H9 (cell line): ENCODE measurements around the gene CA7. TPM values are rescaled to one million over a fixed set of nuclear protein-coding genes. Genes with fewer than 3 reads are reported as not detected.

Experiments
- DNase-seq: peaks from one replicate; pipeline ENCODE4 v3.0.0-alpha.2; 2017
- H2AFZ ChIP-seq: one replicate; pipeline ENCODE4 v1.6.1; 2013; ENCODE audit warnings: mild to moderate bottlenecking, low read length, control low read depth, moderate library complexity
- H2AK5ac ChIP-seq: 2 replicates; pipeline ENCODE4 v1.6.1; 2013; ENCODE audit warnings: low read length, control low read depth, mixed read lengths; ENCODE audit not compliant: insufficient read length
- H2BK120ac ChIP-seq: one replicate; pipeline ENCODE4 v1.6.1; 2013; ENCODE audit warnings: low read depth, mild to moderate bottlenecking, low read length, control low read depth, inconsistent platforms; ENCODE audit not compliant: poor library complexity, severe bottlenecking
- H2BK12ac ChIP-seq: 2 replicates; pipeline ENCODE4 v1.6.1; 2013; ENCODE audit warnings: low read length, control low read depth, mixed read lengths, low read depth; ENCODE audit not compliant: insufficient read length
- H2BK15ac ChIP-seq: 2 replicates; pipeline ENCODE4 v1.6.1; 2013; ENCODE audit warnings: low read depth, low read length, control low read depth
- H2BK20ac ChIP-seq: one replicate; pipeline ENCODE4 v1.6.1; 2013; ENCODE audit warnings: low read depth, mild to moderate bottlenecking, low read length, control low read depth, inconsistent platforms; ENCODE audit not compliant: poor library complexity, severe bottlenecking
- H2BK5ac ChIP-seq: 2 replicates; pipeline ENCODE4 v1.6.1; 2013; ENCODE audit warnings: low read length, control low read depth, mixed read lengths; ENCODE audit not compliant: insufficient read length
- H3K14ac ChIP-seq: 2 replicates; pipeline ENCODE4 v1.6.1; 2013; ENCODE audit warnings: low read length, control low read depth; ENCODE audit not compliant: insufficient read depth
- H3K18ac ChIP-seq: 2 replicates; pipeline ENCODE4 v1.6.1; 2013; ENCODE audit warnings: low read depth, mild to moderate bottlenecking, mixed read lengths, low read length, control low read depth; ENCODE audit not compliant: insufficient read length
- H3K23ac ChIP-seq: 2 replicates; pipeline ENCODE4 v1.6.1; 2013; ENCODE audit warnings: low read length, control low read depth, mixed read lengths, low read depth; ENCODE audit not compliant: insufficient read length
- H3K23me2 ChIP-seq: 2 replicates; pipeline ENCODE4 v1.6.1; 2013; ENCODE audit warnings: low read depth, mild to moderate bottlenecking, mixed read lengths, low read length, control low read depth; ENCODE audit not compliant: insufficient read length, poor library complexity, severe bottlenecking
- H3K27ac ChIP-seq: 2 replicates; pipeline ENCODE4 v1.5.1; 2013; ENCODE audit warnings: low read length, control low read depth, mixed read lengths, low read depth; ENCODE audit not compliant: insufficient read length
- H3K27me3 ChIP-seq: 2 replicates; pipeline ENCODE4 v1.6.1; 2013; ENCODE audit warnings: low read length, control low read depth, inconsistent platforms; ENCODE audit not compliant: insufficient read depth
- H3K4ac ChIP-seq: 2 replicates; pipeline ENCODE4 v1.6.1; 2013; ENCODE audit warnings: low read depth, mild to moderate bottlenecking, control low read depth, inconsistent platforms, low read length, moderate library complexity
- H3K4me1 ChIP-seq: 2 replicates; pipeline ENCODE4 v1.6.1; 2013; ENCODE audit warnings: low read length, control low read depth, inconsistent platforms; ENCODE audit not compliant: insufficient read depth
- H3K4me2 ChIP-seq: 2 replicates; pipeline ENCODE4 v1.6.1; 2013; ENCODE audit warnings: low read length, control low read depth, mixed read lengths; ENCODE audit not compliant: insufficient read length, insufficient read depth
- H3K56ac ChIP-seq: 2 replicates; pipeline ENCODE4 v1.6.1; 2013; ENCODE audit warnings: low read depth, mild to moderate bottlenecking, mixed read lengths, low read length, control low read depth; ENCODE audit not compliant: insufficient read length
- H3K79me1 ChIP-seq: 2 replicates; pipeline ENCODE4 v1.6.1; 2013; ENCODE audit warnings: low read depth, mild to moderate bottlenecking, moderate library complexity, low read length, control low read depth, inconsistent platforms; ENCODE audit not compliant: insufficient read depth, poor library complexity, severe bottlenecking
- H3K79me2 ChIP-seq: 2 replicates; pipeline ENCODE4 v1.6.1; 2013; ENCODE audit warnings: low read length, control low read depth, inconsistent platforms; ENCODE audit not compliant: insufficient read depth
- H3K9ac ChIP-seq: 2 replicates; pipeline ENCODE4 v1.6.1; 2013; ENCODE audit warnings: low read length, control low read depth, mixed read lengths; ENCODE audit not compliant: insufficient read length; ENCODE audit errors: extremely low read depth
- H3K9me3 ChIP-seq: one replicate; pipeline ENCODE4 v1.6.1; 2013; ENCODE audit warnings: low read depth, low read length, inconsistent platforms; ENCODE audit not compliant: control insufficient read depth
- H3T11ph ChIP-seq: one replicate; pipeline ENCODE4 v1.6.1; 2013; ENCODE audit warnings: mild to moderate bottlenecking, low read length, control low read depth, inconsistent platforms
- H4K20me1 ChIP-seq: one replicate; pipeline ENCODE4 v1.6.1; 2013; ENCODE audit not compliant: control insufficient read depth, insufficient read length, insufficient read depth
- H4K5ac ChIP-seq: 2 replicates; pipeline ENCODE4 v1.6.1; 2013; ENCODE audit warnings: low read depth, mild to moderate bottlenecking, mixed read lengths, low read length, control low read depth; ENCODE audit not compliant: insufficient read length
- H4K8ac ChIP-seq: replicated peaks from 2 replicates; pipeline ENCODE4 v1.6.1; 2013; ENCODE audit warnings: low read length, control low read depth, mixed read lengths, low read depth; ENCODE audit not compliant: insufficient read length
- H4K91ac ChIP-seq: 2 replicates; pipeline ENCODE4 v1.6.1; 2013; ENCODE audit warnings: low read depth, mild to moderate bottlenecking, moderate library complexity, mixed read lengths, low read length, control low read depth; ENCODE audit not compliant: insufficient read length
- H3K27ac Mint-ChIP-seq, 3 experiments: 2 replicates in 2 of 3; 3 replicates in 1 of 3; pipeline ENCODE4 v1.8.0; 2020 to 2021; ENCODE audit warnings: mixed read lengths in 3 of 3, mild to moderate bottlenecking in 1 of 3, moderate library complexity in 1 of 3
- H3K27me3 Mint-ChIP-seq: 2 replicates; pipeline ENCODE4 v1.8.0; 2021; ENCODE audit warnings: low read depth, mild to moderate bottlenecking, moderate library complexity, mixed read lengths
- H3K36me3 Mint-ChIP-seq, 3 experiments: 2 replicates in 2 of 3; 3 replicates in 1 of 3; pipeline ENCODE4 v1.8.0; 2020 to 2021; ENCODE audit warnings: low read depth in 3 of 3, mixed read lengths in 3 of 3; ENCODE audit not compliant: insufficient read depth in 1 of 3
- H3K4me1 Mint-ChIP-seq, 2 experiments: 2 replicates each; pipeline ENCODE4 v1.8.0; 2020; ENCODE audit warnings: mixed read lengths in 2 of 2
- H3K4me3 Mint-ChIP-seq, 2 experiments: 2 replicates in 1 of 2; 3 replicates in 1 of 2; pipeline ENCODE4 v1.8.0; 2020 to 2021; ENCODE audit warnings: mild to moderate bottlenecking in 2 of 2, mixed read lengths in 2 of 2, moderate library complexity in 1 of 2
- H3K9me3 Mint-ChIP-seq, 2 experiments: 2 replicates in 1 of 2; 3 replicates in 1 of 2; pipeline ENCODE4 v1.8.0; 2020; ENCODE audit warnings: mild to moderate bottlenecking in 2 of 2, mixed read lengths in 2 of 2, moderate library complexity in 1 of 2
- WGBS: extraction: QIAGEN DNeasy Blood & Tissue Kit; methylation state at CpG from one replicate; pipeline ENCODE4 v1.1.7; 2013; ENCODE audit warnings: missing lambda C conversion rate, low lambda C conversion rate, mixed read lengths; ENCODE audit not compliant: insufficient read length; ENCODE audit errors: extremely low coverage; 5-methylcytosine and 5-hydroxymethylcytosine counted together
- total RNA-seq: library from RNA; stranded (reverse); gene quantifications from 2 replicates; pipeline ENCODE4 v1.2.1, GENCODE V29; 2021
- TF ChIP-seq, protein P1 (sequence below): fragments of 200-600 bp; sonication (generic); conservative IDR thresholded peaks from 3 replicates; pipeline ENCODE4 v1.8.0; 2021; ENCODE audit warnings: antibody characterized with exemption, mild to moderate bottlenecking

CA7 gene
- total RNA-seq, 1 experiment from 2014 or later: 0.81 TPM

DNA sequence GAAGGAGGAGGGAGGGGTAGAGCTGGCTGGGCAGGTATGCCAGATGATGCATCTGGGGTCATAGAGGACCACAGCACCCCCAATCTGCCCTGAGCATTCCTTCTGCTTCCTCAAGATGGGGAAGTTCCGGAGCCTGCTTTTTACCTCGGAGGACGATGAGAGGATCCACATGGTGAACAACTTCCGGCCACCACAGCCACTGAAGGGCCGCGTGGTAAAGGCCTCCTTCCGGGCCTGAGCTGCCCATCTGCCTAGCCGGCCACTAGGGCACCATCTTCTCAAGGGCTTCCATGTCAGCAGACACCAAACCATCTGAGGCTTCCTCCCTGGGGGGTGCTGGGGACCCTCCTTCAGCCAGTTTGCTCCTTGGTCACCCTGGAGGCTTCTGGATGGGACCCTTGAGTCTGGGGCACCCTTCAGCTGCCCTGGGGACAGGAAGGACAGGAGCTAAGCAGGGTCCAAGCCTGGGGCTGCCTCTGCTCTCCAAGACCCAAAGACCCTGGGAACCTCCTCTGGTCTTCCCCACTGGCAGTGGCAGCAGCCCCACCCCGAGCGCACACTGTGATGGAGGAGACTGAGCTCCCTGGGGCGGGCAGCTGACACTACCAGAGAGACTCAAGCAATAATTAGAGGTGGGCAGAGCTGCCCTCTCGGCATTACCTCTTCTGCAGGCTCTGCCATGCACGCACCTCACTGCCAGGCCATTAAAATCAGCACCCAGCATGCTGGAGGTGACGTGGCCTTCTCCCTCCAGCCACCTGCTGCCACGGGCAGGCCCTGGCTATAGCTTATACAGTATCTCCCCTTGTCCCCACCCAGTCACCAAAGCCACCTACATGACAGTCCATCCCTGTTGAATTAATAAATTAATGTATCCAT, 9.3 kb downstream of the CA7 start:
- no peaks in the 10 kb centered on the region for H4K20me1 ChIP-seq
- Mint-ChIP-seq H3K27me3 (peaks cover 8% of the 10 kb centered on the region), H3K36me3 (no peaks in the 10 kb centered on the region), H3K9me3 (no peaks in the 10 kb centered on the region), H3K4me1 (no peaks in the 10 kb centered on the region), H3K4me3 (no peak overlapping the region), H3K27ac (no peak overlapping the region)
- H3K27me3 ChIP-seq: no peaks in the 10 kb centered on the region; the same call in 1 of the 2 replicates
- no peaks in the 10 kb centered on the region for H3K9me3 ChIP-seq
- no peak overlapping the region for H2BK15ac ChIP-seq
- no peaks in the 10 kb centered on the region for H3K23me2 ChIP-seq
- no peak overlapping the region for H3K9ac ChIP-seq
- DNase-seq: no peak
- H3K18ac ChIP-seq: no peak overlapping the region
- H2BK20ac ChIP-seq: no peak overlapping the region
- no peak overlapping the region for H2BK120ac ChIP-seq
- no peak overlapping the region for H2AK5ac ChIP-seq
- H3K4ac ChIP-seq: no peak overlapping the region
- H3K23ac ChIP-seq: no peak overlapping the region
- H4K5ac ChIP-seq: no peak overlapping the region
- H3K14ac ChIP-seq: no peak overlapping the region
- H3K56ac ChIP-seq: no peak overlapping the region
- H3K79me1 ChIP-seq: no peaks in the 10 kb centered on the region
- no peak overlapping the region for H2BK12ac ChIP-seq
- no peak overlapping the region for H2AFZ ChIP-seq
- no CpG with 5 or more reads among the region's 15 CpGs for WGBS
- no peaks in the 10 kb centered on the region for H3K4me1 ChIP-seq
- no peak overlapping the region for H2BK5ac ChIP-seq
- TF ChIP-seq, protein P1, sequence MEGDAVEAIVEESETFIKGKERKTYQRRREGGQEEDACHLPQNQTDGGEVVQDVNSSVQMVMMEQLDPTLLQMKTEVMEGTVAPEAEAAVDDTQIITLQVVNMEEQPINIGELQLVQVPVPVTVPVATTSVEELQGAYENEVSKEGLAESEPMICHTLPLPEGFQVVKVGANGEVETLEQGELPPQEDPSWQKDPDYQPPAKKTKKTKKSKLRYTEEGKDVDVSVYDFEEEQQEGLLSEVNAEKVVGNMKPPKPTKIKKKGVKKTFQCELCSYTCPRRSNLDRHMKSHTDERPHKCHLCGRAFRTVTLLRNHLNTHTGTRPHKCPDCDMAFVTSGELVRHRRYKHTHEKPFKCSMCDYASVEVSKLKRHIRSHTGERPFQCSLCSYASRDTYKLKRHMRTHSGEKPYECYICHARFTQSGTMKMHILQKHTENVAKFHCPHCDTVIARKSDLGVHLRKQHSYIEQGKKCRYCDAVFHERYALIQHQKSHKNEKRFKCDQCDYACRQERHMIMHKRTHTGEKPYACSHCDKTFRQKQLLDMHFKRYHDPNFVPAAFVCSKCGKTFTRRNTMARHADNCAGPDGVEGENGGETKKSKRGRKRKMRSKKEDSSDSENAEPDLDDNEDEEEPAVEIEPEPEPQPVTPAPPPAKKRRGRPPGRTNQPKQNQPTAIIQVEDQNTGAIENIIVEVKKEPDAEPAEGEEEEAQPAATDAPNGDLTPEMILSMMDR: no peak
- H3K4me2 ChIP-seq: no peak overlapping the region
- H3K79me2 ChIP-seq: no peaks in the 10 kb centered on the region
- H3T11ph ChIP-seq: no peak overlapping the region
- no peak overlapping the region for H3K27ac ChIP-seq
- no peak overlapping the region for H4K8ac ChIP-seq
- no peak overlapping the region for H4K91ac ChIP-seq
